ENCODE measurements around the gene CARD10. TPM values are rescaled to one million over a fixed set of nuclear protein-coding genes. Genes with fewer than 3 reads are reported as not detected.
"Not testable (repeated sequence)": the region's sequence is repeated elsewhere in the genome, so short reads cannot be mapped to it uniquely, and the experiment has no call there.

Gene CARD10
- total RNA-seq, 4 donors from 2014 or later, result 4.0 to 14.0 (median 9.9) TPM

- WGBS, 2 donors (ENCODE audit: low coverage in 1 of 2), result 75 to 91% methylated on average over 5 to 8 of the region's 9 CpGs
- TF ChIP-seq CTCF (IDR thresholded peaks at IDR 0.05) (no peak), POLR2A (IDR thresholded peaks at IDR 0.05) (no peak), EP300 (IDR thresholded peaks at IDR 0.05) (no peak), POLR2AphosphoS5 (IDR thresholded peaks at IDR 0.05) (no peak)
These were observed 34.5 kb upstream of the CARD10 start for GRCh38 chr22:37553725-37554124.

GRCh38 chr22:37552524-37553163 is 33.4 kb upstream of the CARD10 start:
- Histone ChIP-seq H3K9me3 (no peaks in the 10 kb centered on the region), H3K4me1 (peaks cover 0 to 45% (median 14%) of the 10 kb centered on the region in 3 donors), H3K4me3 (no peak overlapping the region), H3K36me3 (no peaks in the 10 kb centered on the region), H3K27me3 (no peaks in the 10 kb centered on the region), H3K27ac (peak overlapping the region in 3 of 4 donors; percentile 64 to 71 (median 69))
- TF ChIP-seq EP300 (IDR thresholded peaks at IDR 0.05), result no peak
- TF ChIP-seq POLR2AphosphoS5 (IDR thresholded peaks at IDR 0.05), result no peak
- no peak for TF ChIP-seq CTCF (IDR thresholded peaks at IDR 0.05)
- no peak for TF ChIP-seq POLR2A (IDR thresholded peaks at IDR 0.05)
- 24 to 60% methylated on average over 1 to 3 of the region's 16 CpGs for WGBS, 2 donors (ENCODE audit: low coverage in 1 of 2)
- peak; percentile 45 for ATAC-seq

More at GRCh38 chr22:37553725-37554124, 34.5 kb upstream of the CARD10 start:
- Histone ChIP-seq H3K27ac (no peak overlapping the region), H3K4me3 (no peak overlapping the region), H3K27me3 (no peaks in the 10 kb centered on the region), H3K4me1 (peaks cover 0 to 40% (median 14%) of the 10 kb centered on the region in 3 donors), H3K36me3 (no peaks in the 10 kb centered on the region), H3K9me3 (no peaks in the 10 kb centered on the region)
- ATAC-seq, result no peak

GRCh38 chr22:37551981-37552380 is 32.8 kb upstream of the CARD10 start:
- no peak for TF ChIP-seq POLR2A (IDR thresholded peaks at IDR 0.05)
- TF ChIP-seq CTCF (IDR thresholded peaks at IDR 0.05), result no peak
- no peak for TF ChIP-seq EP300 (IDR thresholded peaks at IDR 0.05)
- TF ChIP-seq POLR2AphosphoS5 (IDR thresholded peaks at IDR 0.05), result no peak
- Histone ChIP-seq H3K36me3 (no peaks in the 10 kb centered on the region), H3K4me3 (no peak overlapping the region), H3K27ac (peak overlapping the region in 3 of 4 donors; percentile 64 to 71 (median 69)), H3K27me3 (no peaks in the 10 kb centered on the region), H3K9me3 (no peaks in the 10 kb centered on the region), H3K4me1 (peaks cover 0 to 52% (median 17%) of the 10 kb centered on the region in 3 donors)
- WGBS, 2 donors (ENCODE audit: low coverage in 1 of 2), result 62% methylated on average over 2 of the region's 6 CpGs; no CpG with 5 or more reads in 1 of the 2 donors
- no peak for ATAC-seq

- WGBS, 2 donors (ENCODE audit: low coverage in 1 of 2), result 90% methylated on average over 6 of the region's 9 CpGs; no CpG with 5 or more reads in 1 of the 2 donors
- H3K27ac ChIP-seq, result peak overlapping the region in 1 of 4 donors; percentile 71
- H3K9me3 ChIP-seq, ATAC-seq, H3K36me3 ChIP-seq, H3K27me3 ChIP-seq, H3K4me3 ChIP-seq: not testable (repeated sequence)
- peaks cover 0 to 63% (median 18%) of the 10 kb centered on the region in 3 donors for H3K4me1 ChIP-seq
These were observed 31.7 kb upstream of the CARD10 start for GRCh38 chr22:37550921-37551320.

GRCh38 chr22:37549704-37550059 is 30.5 kb upstream of the CARD10 start:
- Histone ChIP-seq H3K9me3 (no peaks in the 10 kb centered on the region), H3K27ac (peak overlapping the region in 1 of 4 donors; percentile 17), H3K4me1 (peaks cover 0 to 75% (median 25%) of the 10 kb centered on the region in 3 donors), H3K36me3 (no peaks in the 10 kb centered on the region), H3K4me3 (no peak overlapping the region), H3K27me3 (peaks cover 12% of the 10 kb centered on the region)
- WGBS, 2 donors (ENCODE audit: low coverage in 1 of 2), result no CpG with 5 or more reads among the region's 5 CpGs
- no peak for TF ChIP-seq EP300 (IDR thresholded peaks at IDR 0.05)
- TF ChIP-seq POLR2A (IDR thresholded peaks at IDR 0.05), result no peak
- TF ChIP-seq CTCF (IDR thresholded peaks at IDR 0.05), result peak in 2 of 4 experiments; percentile 16 to 35
- peak; percentile 15 for TF ChIP-seq POLR2AphosphoS5 (IDR thresholded peaks at IDR 0.05)
- no peak for ATAC-seq
